ENCODE data around the gene ZNF43.
"Not testable (repeated sequence)": the region's sequence is repeated elsewhere in the genome, so short reads cannot be mapped to it uniquely, and the experiment has no call there.

The ZNF43 gene

DNA sequence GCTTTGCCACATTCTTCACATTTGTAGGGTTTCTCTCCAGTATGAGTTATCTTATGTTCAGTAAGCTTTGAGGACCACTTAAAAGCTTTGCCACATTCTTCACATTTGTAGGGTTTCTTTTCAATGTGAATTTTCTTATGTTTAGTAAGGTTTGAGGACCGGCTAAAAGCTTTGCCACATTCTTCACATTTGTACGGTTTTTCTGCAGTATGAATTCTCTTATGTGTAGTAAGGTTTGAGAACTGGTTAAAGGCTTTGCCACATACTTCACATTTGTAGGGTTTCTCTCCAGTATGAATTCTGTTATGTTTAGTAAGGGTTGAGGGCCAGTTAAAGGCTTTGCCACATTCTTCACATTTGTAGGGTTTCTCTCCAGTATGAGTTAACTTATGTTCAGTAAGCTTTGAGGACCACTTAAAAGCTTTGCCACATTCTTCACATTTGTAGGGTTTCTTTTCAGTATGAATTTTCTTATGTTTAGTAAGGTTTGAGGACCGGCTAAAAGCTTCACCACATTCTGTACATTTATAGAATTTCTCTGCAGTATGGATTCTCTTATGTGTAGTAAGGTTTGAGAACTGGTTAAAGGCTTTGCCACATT is 27.5 kb downstream of the ZNF43 start:
- DNase-seq (ENCODE audit: low read depth in 3 of 3) = not testable (repeated sequence)

DNA sequence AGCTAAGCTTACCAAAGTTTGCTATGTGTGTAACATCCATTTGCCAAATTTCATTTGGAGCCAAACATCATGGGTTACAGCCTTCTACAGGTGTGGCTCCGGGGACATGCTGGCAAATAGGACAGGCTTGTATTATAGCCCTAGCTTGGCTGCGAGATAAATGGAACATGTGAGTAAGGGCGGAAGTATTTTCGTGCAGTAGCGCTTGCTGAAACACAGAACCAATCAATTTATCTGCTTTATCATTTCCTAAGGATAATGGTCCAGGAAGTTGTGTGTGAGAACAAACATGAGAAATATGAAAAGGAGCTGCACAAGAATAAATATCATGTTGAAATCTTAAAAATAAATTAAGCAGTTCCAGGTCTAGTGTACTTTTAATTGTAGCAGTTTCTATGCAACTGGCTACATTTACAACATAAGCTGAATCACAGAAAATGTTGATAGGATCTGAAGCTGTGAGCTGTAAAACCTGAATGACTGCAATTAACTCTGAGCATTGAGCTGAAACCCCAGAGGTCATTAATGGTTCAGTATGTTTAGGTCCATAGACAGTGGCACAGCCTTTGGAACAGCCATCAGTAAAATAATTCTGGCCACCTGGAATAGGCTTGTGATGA is 46.4 kb downstream of the ZNF43 start:
- DNase-seq (ENCODE audit: low read depth in 3 of 3) = no peak

DNA sequence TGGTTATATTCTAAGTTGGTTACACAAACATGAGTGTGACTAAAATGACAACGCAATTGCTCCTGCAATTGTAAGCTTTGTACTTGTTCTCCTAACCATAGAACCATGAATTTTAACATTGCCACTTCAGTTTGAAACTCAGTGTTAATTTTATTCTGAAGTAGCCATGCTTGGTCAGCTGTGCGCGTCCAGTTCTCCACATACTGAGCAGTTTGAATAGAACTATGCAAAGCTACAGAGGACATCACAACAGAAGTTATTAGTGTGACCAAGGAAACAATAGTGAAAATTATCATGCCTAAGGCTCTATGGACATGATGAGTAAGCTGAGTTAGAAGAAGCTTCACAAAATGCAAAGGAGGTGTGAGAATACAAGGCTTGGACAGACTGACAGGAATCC is 49.0 kb downstream of the ZNF43 start:
- DNase-seq (ENCODE audit: low read depth in 3 of 3) = no peak

DNA sequence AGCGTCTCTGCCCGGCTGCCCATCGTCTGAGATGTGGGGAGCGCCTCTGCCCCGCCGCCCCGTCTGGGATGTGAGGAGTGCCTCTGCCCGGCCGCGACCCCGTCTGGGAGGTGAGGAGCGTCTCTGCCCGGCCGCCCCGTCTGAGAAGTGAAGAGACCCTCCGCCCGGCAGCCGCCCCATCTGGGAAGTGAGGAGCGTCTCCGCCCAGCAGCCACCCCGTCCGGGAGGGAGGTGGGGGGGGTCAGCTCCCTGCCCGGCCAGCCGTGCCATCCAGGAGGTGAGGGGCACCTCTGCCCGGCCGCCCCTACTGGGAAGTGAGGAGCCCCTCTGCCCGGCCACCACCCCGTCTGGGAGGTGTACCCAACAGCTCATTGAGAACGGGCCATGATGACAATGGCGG is 60.2 kb downstream of the ZNF43 start:
- DNase-seq (ENCODE audit: low read depth in 3 of 3) = not testable (repeated sequence)

DNA sequence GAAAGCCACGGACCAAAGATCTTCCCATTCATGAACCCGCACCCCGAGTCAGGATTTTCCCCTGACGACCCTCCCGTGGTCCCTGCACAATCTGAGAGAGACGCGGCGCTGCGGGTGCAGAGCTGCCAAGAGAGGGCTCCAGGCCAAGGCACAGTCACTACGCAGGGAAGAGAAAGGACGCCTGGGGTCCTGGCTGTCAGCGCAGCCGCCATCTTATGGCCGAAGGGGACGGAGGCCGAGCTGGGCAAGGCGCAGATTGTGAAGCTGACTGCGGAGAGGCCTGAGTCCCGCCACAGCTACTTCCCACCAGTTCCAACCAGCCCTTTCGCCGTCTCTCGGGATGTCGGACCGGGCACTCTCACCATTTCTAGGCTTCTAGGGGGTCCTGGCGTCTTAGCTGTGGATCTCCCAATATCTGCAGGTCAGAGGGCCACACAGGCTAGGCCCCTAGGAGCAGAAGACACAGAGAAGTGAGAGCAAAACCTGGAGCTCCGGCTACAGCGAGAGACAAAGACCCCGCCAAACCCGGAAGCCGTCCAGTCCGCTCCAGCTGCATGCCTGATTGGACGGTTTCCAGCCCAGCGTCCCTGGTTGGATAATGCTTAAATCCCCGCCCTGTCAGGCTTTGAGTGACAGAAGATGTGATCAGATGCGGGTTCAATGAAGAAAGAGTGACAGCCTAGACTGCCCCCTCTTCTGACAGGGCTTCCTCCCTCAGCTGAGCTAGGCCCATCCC is 68.7 kb downstream of the ZNF43 start, which contains the start of gene ZNF100:
Gene ZNF100 (minus strand): TSS at position 515 of the 736 bp plus-strand sequence. CDS start 150 bp downstream, at position 365.
- peak; percentile 58 to 73 (median 72) for DNase-seq (ENCODE audit: low read depth in 3 of 3)

DNA sequence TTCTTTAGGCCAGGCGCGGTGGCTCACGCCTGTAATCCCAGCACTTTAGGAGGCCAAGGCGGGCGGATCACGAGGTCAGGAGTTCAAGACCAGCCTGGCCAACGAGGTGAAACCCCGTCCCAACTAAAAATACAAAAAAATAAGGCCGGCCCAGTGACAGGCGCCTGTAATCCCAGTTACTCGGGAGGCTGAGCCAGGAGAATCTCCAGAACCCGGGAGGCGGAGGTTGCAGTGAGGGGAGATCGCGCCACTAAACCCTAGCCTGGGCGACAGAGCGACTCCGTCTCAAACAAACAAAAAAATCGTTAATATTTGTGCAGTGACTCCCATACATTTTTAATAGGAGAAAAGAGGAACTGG is 69.3 kb downstream of the ZNF43 start:
- not testable (repeated sequence) for DNase-seq (ENCODE audit: low read depth in 3 of 3)

DNA sequence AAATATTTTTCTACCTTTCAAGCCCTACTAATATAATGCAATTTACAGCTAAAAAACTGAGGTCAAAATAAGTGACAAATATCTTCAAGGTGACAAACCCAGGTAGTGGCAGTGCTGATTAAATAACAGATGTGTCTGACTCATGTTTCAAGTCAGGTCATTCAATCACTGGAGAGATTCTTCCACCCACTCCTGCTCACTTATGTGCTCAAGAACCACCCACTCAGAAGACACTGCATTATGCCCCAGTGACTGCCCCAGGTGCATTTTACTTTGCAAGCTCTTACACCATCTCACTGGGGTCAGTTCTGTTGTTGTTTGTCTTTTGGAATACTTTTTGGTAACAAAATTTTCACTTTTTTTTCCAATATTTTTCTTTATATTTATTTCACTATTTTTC is 70.8 kb downstream of the ZNF43 start:
- no peak for DNase-seq (ENCODE audit: low read depth in 3 of 3)

DNA sequence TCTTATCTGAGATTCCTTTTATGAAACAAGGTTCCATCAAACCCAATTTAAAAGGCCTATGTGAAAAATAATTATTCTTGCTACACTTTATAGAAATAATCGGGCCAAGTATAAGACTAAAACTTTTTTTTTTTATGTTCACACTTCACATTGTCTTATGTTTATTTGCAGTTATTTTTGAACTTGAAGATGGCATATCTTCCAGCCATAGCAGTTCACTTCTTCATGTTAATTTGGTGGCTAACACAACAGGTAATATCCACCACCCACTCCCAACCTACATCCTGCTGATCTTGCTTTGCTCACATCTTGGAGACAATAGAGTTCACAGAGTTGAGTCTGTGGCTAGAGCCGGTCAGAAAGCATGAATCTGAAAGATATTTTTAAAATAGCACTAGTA is 74.4 kb downstream of the ZNF43 start:
- DNase-seq (ENCODE audit: low read depth in 3 of 3) = not testable (repeated sequence)

DNA sequence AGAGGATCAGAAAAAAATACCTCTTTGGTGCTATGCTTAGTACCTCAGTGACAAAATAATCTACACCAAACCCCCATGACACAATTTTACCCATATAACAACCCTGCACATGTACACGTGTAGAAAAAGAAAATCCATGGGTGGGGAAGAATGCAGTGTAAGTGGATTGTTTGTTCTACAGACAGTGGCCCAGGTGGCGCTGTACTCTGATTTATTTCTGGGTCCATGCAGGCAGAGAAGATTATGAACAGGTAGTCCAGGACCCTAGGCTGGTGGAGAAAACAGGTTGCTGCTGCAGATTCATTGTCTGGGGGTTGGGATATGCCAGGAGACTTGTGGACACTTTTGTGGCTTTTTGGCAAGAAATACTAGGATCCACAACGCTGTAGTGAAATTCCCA is 77.7 kb downstream of the ZNF43 start:
- no peak for DNase-seq (ENCODE audit: low read depth in 3 of 3)

DNA sequence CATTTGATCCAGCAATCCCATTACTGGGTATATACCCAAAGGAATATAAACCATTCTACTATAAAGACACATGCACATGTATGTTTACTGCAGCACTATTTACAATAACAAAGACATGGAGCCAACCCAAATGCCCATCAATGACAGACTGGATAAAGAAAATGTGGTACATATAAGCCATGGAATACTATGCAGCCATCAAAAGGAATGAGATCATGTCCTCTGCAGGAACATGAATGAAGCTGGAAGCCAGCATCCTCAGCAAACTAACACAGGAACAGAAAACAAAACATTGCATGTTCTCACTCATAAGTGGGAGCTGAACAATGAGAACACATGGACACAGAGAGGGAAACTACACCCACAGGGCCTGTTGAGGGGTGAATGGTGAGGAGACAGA is 80.4 kb downstream of the ZNF43 start:
- not testable (repeated sequence) for DNase-seq (ENCODE audit: low read depth in 3 of 3)
